HG03066 (cell line): ENCODE data around the gene NXPH3.

Experiments used
- ATAC-seq: cut with Tn5 transposase; IDR thresholded peaks from one replicate; pipeline ENCODE4 v1.9.1; 2021; ENCODE audit warnings: low read depth; ENCODE audit not compliant: unreplicated experiment

Gene NXPH3

GRCh38 chr17:49618028-49618611 lies 42.4 kb downstream of the NXPH3 start:
- ATAC-seq: no peak

DNA sequence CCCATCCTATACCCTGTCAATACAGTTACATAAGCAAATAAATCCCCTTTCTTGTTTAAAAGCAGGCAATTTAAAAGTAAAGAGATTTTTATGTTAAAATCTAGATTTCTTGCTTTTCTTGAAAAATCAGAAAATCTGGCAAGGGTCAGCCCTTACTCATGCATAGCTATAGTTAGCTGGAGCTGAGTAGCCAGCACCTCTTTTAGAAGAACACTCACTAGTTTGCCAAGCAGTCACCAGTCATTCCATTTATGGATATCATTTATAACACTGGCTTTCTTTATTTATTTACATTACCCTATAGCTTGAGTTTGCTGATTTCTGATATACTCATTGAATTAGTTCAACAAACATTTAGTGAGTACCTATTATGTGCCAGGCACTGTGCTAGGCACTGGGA lies 45.7 kb downstream of the NXPH3 start:
- no peak for ATAC-seq

DNA sequence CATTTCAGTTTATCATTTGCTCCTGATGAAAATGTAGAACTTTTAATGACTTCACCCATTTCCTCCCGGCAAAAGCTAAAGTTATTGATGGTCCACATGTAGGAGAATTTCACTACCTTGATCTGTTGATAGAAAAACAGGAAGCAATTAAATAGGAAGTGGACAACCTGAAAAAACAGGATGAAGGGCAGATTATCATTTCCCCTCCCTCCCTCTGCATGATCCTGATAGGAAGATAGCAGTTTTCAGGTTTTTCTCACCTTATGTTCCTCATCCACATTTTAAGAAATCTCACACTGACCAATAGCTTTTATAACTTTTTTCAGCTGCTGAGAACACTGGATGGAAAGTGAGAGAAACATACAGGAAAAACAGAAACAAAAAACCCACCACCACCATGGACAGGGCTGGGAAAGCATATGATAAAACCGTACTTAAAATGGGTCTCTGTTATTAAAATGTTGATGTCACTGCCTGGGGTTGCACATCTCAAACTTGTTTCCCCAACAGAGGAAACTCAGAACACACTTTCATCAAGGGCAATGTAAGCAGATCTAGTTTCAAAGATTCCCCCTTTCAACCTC lies 46.4 kb downstream of the NXPH3 start:
- no peak for ATAC-seq

- no peak for ATAC-seq
Measured at GRCh38 chr17:49624896-49625295, 49.2 kb downstream of the NXPH3 start.

DNA sequence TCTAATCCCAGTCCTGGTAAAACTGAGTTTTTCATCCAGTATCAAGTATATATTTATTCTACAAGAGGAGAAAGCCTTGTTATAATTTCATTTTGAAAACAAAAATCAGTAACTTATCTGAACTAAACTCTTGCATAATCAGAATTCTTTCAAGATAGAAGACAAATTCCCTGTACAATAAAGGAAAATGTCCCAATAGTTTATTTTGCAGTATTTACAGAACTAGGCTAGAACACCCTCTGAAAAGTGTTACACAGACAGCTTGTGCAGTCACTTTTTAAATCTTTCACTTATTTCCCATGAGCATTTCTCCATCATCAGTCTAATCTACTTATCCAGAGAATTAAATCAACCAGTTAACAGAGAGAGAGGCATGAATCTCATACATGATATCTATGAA lies 53.8 kb downstream of the NXPH3 start:
- ATAC-seq: no peak

GRCh38 chr17:49630113-49630900 lies 54.6 kb downstream of the NXPH3 start:
- ATAC-seq: no peak

GRCh38 chr17:49631496-49631895 lies 55.8 kb downstream of the NXPH3 start:
- ATAC-seq: no peak
